Subcutaneous adipose tissue (tissue), 4 donors: ENCODE data around the gene GDF2. TPM values are rescaled to one million over a fixed set of nuclear protein-coding genes. Genes with fewer than 3 reads are reported as not detected.

ENCODE experiments used
- CTCF ChIP-seq: fragments of 450-650 bp; IDR thresholded peaks from one replicate; pipeline ENCODE4 v1.5.1; 2016; ENCODE audit warnings: low read depth, mild to moderate bottlenecking, control low read depth, antibody characterized with exemption, moderate library complexity
- total RNA-seq, 4 donors: library from RNA; depleted of rRNA; stranded (reverse); fragments of >200 nt; gene quantifications; one replicate each; pipeline ENCODE4 v1.1.0, GENCODE V29; 2016

GDF2 gene
- total RNA-seq, 4 donors from 2014 or later = not detected

DNA sequence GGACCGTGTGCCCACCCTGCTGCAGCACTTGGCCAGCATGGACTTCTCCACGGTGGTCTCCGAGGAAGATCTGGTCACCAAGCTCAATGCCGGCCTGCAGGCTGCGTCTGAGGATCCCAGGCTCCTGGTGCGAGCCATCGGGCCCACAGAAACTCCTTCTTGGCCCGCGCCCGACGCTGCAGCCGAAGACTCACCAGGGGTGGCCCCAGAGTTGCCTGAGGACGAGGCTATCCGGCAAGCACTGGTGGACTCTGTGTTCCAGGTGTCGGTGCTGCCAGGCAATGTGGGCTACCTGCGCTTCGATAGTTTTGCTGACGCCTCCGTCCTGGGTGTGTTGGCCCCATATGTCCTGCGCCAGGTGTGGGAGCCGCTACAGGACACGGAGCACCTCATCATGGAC lies 27.3 kb downstream of the GDF2 start:
- TF ChIP-seq CTCF = no peak

- TF ChIP-seq CTCF = no peak
Measured at GRCh38 chr10:47349941-47350371, 27.7 kb downstream of the GDF2 start.

- no peak for TF ChIP-seq CTCF
Measured at GRCh38 chr10:47350671-47351640, 28.7 kb downstream of the GDF2 start.

DNA sequence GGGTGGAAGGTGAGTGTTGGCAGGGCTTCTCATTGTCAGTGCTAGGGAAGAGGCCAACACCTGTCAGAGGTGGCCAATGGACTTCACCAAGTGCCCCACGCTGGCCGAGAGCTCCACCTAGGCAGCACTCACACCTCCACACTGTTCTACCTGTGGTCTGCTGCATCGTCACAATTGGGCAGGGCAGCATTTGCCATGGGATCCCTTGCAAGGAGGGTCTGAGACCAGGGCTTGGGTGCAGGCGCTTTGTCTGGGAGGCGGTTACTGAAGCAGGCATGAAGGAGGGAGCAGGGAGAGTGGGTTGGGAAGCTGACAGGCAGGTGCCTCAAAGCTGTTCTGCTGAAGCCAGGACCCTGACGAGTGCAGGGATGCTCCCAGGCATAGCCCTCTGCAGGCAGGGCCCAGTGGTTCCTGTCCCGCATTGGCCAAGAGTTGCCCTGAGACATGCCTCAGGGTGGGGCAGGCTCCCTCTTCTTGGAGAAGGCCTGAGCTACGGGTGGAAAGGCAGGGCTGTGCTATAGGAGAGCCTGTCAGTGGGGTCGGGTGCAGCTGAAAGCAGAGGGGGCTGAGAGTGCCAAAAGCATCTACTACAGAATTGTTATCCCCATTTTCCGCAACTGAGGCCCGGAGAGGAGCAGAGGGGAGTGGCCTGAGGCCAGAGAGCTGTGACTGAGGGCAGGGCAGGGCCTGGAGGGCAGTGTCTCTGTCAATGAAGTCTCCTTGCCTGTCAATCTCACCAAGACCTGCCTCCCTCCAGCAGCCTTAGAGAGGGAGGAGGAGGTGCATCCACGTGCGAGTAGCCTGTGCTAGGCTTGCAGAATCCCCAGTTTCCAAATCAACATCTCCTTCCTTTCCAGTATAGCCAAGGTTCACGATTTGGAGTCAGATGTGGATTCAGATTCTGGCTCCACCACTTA lies 29.9 kb downstream of the GDF2 start:
- TF ChIP-seq CTCF = no peak

DNA sequence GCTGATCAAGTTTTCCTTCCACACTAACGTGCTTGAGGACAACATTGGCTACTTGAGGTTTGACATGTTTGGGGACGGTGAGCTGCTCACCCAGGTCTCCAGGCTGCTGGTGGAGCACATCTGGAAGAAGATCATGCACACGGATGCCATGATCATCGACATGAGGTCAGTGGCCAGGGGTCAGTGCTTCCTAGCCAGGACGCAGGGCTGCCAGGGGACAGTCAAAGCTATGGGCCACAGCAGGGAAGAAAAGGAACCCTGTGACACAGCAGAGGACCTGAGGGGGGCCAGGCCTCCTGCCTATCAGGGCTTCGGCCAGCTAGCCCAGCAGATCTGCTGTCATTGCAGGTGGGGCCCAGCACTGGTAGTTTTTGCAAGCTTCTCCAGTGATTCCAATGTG lies 31.1 kb downstream of the GDF2 start:
- no peak for TF ChIP-seq CTCF

DNA sequence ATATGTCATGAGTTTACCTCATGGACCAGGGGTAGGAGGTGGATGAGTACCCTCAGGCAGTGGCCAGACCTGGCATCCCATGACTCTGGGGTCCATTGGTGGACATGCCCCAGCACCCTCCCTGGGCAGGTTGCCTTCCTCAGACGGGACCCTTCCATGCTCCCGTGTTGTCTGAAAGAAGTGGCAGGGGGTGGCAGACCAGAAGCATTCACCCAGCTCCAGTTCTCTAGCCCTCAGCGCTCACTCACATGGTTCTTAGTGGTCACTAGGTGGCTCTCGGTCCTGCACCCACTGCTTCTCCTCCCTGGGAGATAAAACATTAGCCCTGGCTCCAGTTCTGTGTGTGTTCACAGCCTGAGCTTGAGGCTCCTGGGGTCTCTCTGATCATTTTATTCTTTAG lies 31.9 kb downstream of the GDF2 start:
- no peak for TF ChIP-seq CTCF

GRCh38 chr10:47354900-47355299 lies 32.6 kb downstream of the GDF2 start:
- TF ChIP-seq CTCF = no peak
